Neural progenitor cell (in vitro differentiated cells): ENCODE data around the gene EYS. TPM values are rescaled to one million over a fixed set of nuclear protein-coding genes. Genes with fewer than 3 reads are reported as not detected.
A peak's percentile ranks its signal among the peaks of the same experiment; 100 is the strongest.

ENCODE experiments used
- DNase-seq: peaks from one replicate; pipeline ENCODE4 v3.0.0-alpha.2; 2016; ENCODE audit warnings: low spot score
- H2AFZ ChIP-seq: fragments of 200-600 bp; sonication (generic); replicated peaks from 2 replicates; pipeline ENCODE4 v1.6.1; 2016; ENCODE audit warnings: antibody characterized with exemption
- H3F3A ChIP-seq: fragments of 200-600 bp; sonication (generic); 2 replicates; pipeline ENCODE4 v1.6.1; 2016; ENCODE audit warnings: antibody characterized with exemption, low read depth
- H3K27ac ChIP-seq: fragments of 200-600 bp; sonication (generic); 2 replicates; pipeline ENCODE4 v1.5.1; 2016; ENCODE audit warnings: mild to moderate bottlenecking
- H3K27me3 ChIP-seq: fragments of 200-600 bp; sonication (generic); 2 replicates; pipeline ENCODE4 v1.6.1; 2016; ENCODE audit warnings: mild to moderate bottlenecking, moderate library complexity
- H3K36me3 ChIP-seq: fragments of 200-600 bp; sonication (generic); 2 replicates; pipeline ENCODE4 v1.5.1; 2016
- H3K4me1 ChIP-seq: fragments of 200-600 bp; sonication (generic); 2 replicates; pipeline ENCODE4 v1.6.1; 2016; ENCODE audit warnings: mixed run types
- H3K4me2 ChIP-seq: fragments of 200-600 bp; sonication (generic); 2 replicates; pipeline ENCODE4 v1.6.1; 2016
- H3K4me3 ChIP-seq: fragments of 200-600 bp; sonication (generic); 2 replicates; pipeline ENCODE4 v1.5.1; 2016
- H3K79me2 ChIP-seq: fragments of 200-600 bp; sonication (generic); 2 replicates; pipeline ENCODE4 v1.6.1; 2016; ENCODE audit warnings: low read depth
- H3K9ac ChIP-seq: fragments of 200-600 bp; sonication (generic); 2 replicates; pipeline ENCODE4 v1.6.1; 2016
- H3K9me3 ChIP-seq: fragments of 200-600 bp; sonication (generic); 2 replicates; pipeline ENCODE4 v1.5.1; 2016; ENCODE audit warnings: low read depth
- H4K20me1 ChIP-seq: fragments of 200-600 bp; sonication (generic); 2 replicates; pipeline ENCODE4 v1.6.1; 2016; ENCODE audit warnings: low read depth
- H3K27ac Mint-ChIP-seq: 3 replicates; pipeline ENCODE4 v1.8.0; 2021; ENCODE audit warnings: mixed read lengths
- H3K27me3 Mint-ChIP-seq: 2 replicates; pipeline ENCODE4 v1.8.0; 2022; ENCODE audit warnings: low read depth, mild to moderate bottlenecking, inconsistent platforms, moderate library complexity, mixed read lengths; ENCODE audit not compliant: insufficient read depth
- H3K36me3 Mint-ChIP-seq: 3 replicates; pipeline ENCODE4 v1.8.0; 2021; ENCODE audit warnings: mixed read lengths
- H3K4me1 Mint-ChIP-seq: 3 replicates; pipeline ENCODE4 v1.8.0; 2021; ENCODE audit warnings: mixed read lengths
- H3K4me3 Mint-ChIP-seq: 3 replicates; pipeline ENCODE4 v1.8.0; 2021; ENCODE audit warnings: mild to moderate bottlenecking, moderate library complexity, mixed read lengths
- H3K9me3 Mint-ChIP-seq: 3 replicates; pipeline ENCODE4 v1.8.0; 2020; ENCODE audit warnings: mixed read lengths
- CTCF ChIP-seq: fragments of 200-600 bp; sonication (generic); IDR thresholded peaks from 2 replicates; pipeline ENCODE4 v1.5.1; 2017; ENCODE audit warnings: antibody characterized with exemption, mild to moderate bottlenecking
- EZH2 ChIP-seq: fragments of 200-600 bp; sonication (generic); IDR thresholded peaks from 2 replicates; pipeline ENCODE4 v1.6.1; 2017; ENCODE audit warnings: antibody characterized with exemption, mild to moderate bottlenecking, moderate library complexity
- EZH2phosphoT487 ChIP-seq: fragments of 200-600 bp; sonication (generic); IDR thresholded peaks from 2 replicates; pipeline ENCODE4 v1.6.1; 2017; ENCODE audit warnings: antibody characterized with exemption
- total RNA-seq: library from RNA; depleted of rRNA; stranded (reverse); fragments of >200 nt; gene quantifications from 2 replicates; pipeline ENCODE4 v1.2.3, GENCODE V29; 2015; ENCODE audit warnings: low replicate concordance

EYS gene
- total RNA-seq, 1 donor from 2014 or later = not detected

- Mint-ChIP-seq H3K27me3 (no peaks in the 10 kb centered on the region), H3K4me3 (no peak overlapping the region), H3K36me3 (no peaks in the 10 kb centered on the region), H3K4me1 (no peaks in the 10 kb centered on the region), H3K27ac (no peak overlapping the region), H3K9me3 (peaks cover 11% of the 10 kb centered on the region)
- no peaks in the 10 kb centered on the region for H3K4me1 ChIP-seq
- H3F3A ChIP-seq = no peaks in the 10 kb centered on the region
- no peak overlapping the region for H3K9ac ChIP-seq
- DNase-seq = no peak
- no peaks in the 10 kb centered on the region for H3K9me3 ChIP-seq
- H4K20me1 ChIP-seq = no peaks in the 10 kb centered on the region
- no peak overlapping the region for H3K4me3 ChIP-seq
- peaks cover 3% of the 10 kb centered on the region for H3K36me3 ChIP-seq
- no peak overlapping the region for H3K27ac ChIP-seq
- H3K79me2 ChIP-seq = no peaks in the 10 kb centered on the region
- H2AFZ ChIP-seq = no peak overlapping the region
- TF ChIP-seq CTCF (no peak), EZH2 (no peak), EZH2phosphoT487 (no peak)
- H3K27me3 ChIP-seq = no peaks in the 10 kb centered on the region
- H3K4me2 ChIP-seq = no peak overlapping the region
Observed at GRCh38 chr6:64691064-64691463, 1016.0 kb downstream of the EYS start.

- Histone ChIP-seq H3K27ac (no peak overlapping the region), H4K20me1 (no peaks in the 10 kb centered on the region), H3K4me3 (no peak overlapping the region), H3K36me3 (no peaks in the 10 kb centered on the region), H3F3A (no peaks in the 10 kb centered on the region), H3K9ac (no peak overlapping the region), H3K4me2 (no peak overlapping the region), H3K4me1 (no peaks in the 10 kb centered on the region), H3K79me2 (no peaks in the 10 kb centered on the region), H3K9me3 (no peaks in the 10 kb centered on the region), H3K27me3 (no peaks in the 10 kb centered on the region), H2AFZ (no peak overlapping the region)
- Mint-ChIP-seq H3K9me3 (peaks cover 11% of the 10 kb centered on the region), H3K4me3 (no peak overlapping the region), H3K4me1 (no peaks in the 10 kb centered on the region), H3K27ac (no peak overlapping the region), H3K36me3 (no peaks in the 10 kb centered on the region), H3K27me3 (no peaks in the 10 kb centered on the region)
- DNase-seq = no peak
- no peak for TF ChIP-seq CTCF
Observed at GRCh38 chr6:64685401-64685800, 1021.6 kb downstream of the EYS start.

GRCh38 chr6:64683682-64684081, 1023.3 kb downstream of the EYS start:
- Histone ChIP-seq H3K27me3 (no peaks in the 10 kb centered on the region), H3K4me3 (no peak overlapping the region), H3K27ac (no peak overlapping the region), H3K4me2 (no peak overlapping the region), H3F3A (no peaks in the 10 kb centered on the region), H3K79me2 (no peaks in the 10 kb centered on the region), H3K9ac (no peak overlapping the region), H2AFZ (peak overlapping the region; percentile 14), H3K36me3 (no peaks in the 10 kb centered on the region), H3K9me3 (no peaks in the 10 kb centered on the region), H3K4me1 (no peaks in the 10 kb centered on the region), H4K20me1 (no peaks in the 10 kb centered on the region)
- H3K36me3 Mint-ChIP-seq = no peaks in the 10 kb centered on the region
- no peaks in the 10 kb centered on the region for H3K4me1 Mint-ChIP-seq
- peaks cover 11% of the 10 kb centered on the region for H3K9me3 Mint-ChIP-seq
- TF ChIP-seq EZH2phosphoT487 (no peak), EZH2 (no peak)
- peak; percentile 43 for DNase-seq
- H3K27me3 Mint-ChIP-seq = no peaks in the 10 kb centered on the region
- no peak overlapping the region for H3K4me3 Mint-ChIP-seq
- no peak overlapping the region for H3K27ac Mint-ChIP-seq

- Histone ChIP-seq H3K4me2 (no peak overlapping the region), H3K9ac (no peak overlapping the region), H3K36me3 (no peaks in the 10 kb centered on the region), H2AFZ (no peak overlapping the region), H3K9me3 (no peaks in the 10 kb centered on the region), H4K20me1 (no peaks in the 10 kb centered on the region), H3F3A (no peaks in the 10 kb centered on the region), H3K4me3 (no peak overlapping the region), H3K4me1 (no peaks in the 10 kb centered on the region), H3K79me2 (no peaks in the 10 kb centered on the region), H3K27ac (no peak overlapping the region), H3K27me3 (no peaks in the 10 kb centered on the region)
- Mint-ChIP-seq H3K9me3 (peaks cover 4% of the 10 kb centered on the region), H3K27me3 (no peaks in the 10 kb centered on the region), H3K4me1 (no peaks in the 10 kb centered on the region), H3K27ac (no peak overlapping the region), H3K36me3 (no peaks in the 10 kb centered on the region), H3K4me3 (no peak overlapping the region)
- no peak for TF ChIP-seq CTCF
- DNase-seq = no peak
Observed at GRCh38 chr6:64681416-64682160, 1025.4 kb downstream of the EYS start.
